ENCODE measurements around the gene EEF1AKMT4.
"Not testable (repeated sequence)": the region's sequence is repeated elsewhere in the genome, so short reads cannot be mapped to it uniquely, and the experiment has no call there.

EEF1AKMT4 gene

GRCh38 chr3:184259878-184260723 lies 10.6 kb downstream of the EEF1AKMT4 start:
- DNase-seq (ENCODE audit: low read depth, low spot score): no peak

GRCh38 chr3:184260724-184261269 lies 11.3 kb downstream of the EEF1AKMT4 start:
- DNase-seq (ENCODE audit: low read depth, low spot score): no peak

- DNase-seq (ENCODE audit: low read depth, low spot score): no peak
Measured at GRCh38 chr3:184261270-184261853, 11.9 kb downstream of the EEF1AKMT4 start, which contains the start of gene CAMK2N2. Gene CAMK2N2 (minus strand): TSS chr3:184261553. CDS start chr3:184261285, 268 bp downstream.

GRCh38 chr3:184261854-184262763 lies 12.6 kb downstream of the EEF1AKMT4 start:
- DNase-seq (ENCODE audit: low read depth, low spot score): no peak

GRCh38 chr3:184262764-184263179 lies 13.3 kb downstream of the EEF1AKMT4 start:
- no peak for DNase-seq (ENCODE audit: low read depth, low spot score)

GRCh38 chr3:184267249-184267648 lies 17.8 kb downstream of the EEF1AKMT4 start:
- DNase-seq (ENCODE audit: low read depth, low spot score): not testable (repeated sequence)

- no peak for DNase-seq (ENCODE audit: low read depth, low spot score)
Measured at GRCh38 chr3:184272269-184272668, 22.8 kb downstream of the EEF1AKMT4 start.

- DNase-seq (ENCODE audit: low read depth, low spot score): no peak
Measured at GRCh38 chr3:184275381-184275701, 25.9 kb downstream of the EEF1AKMT4 start.

GRCh38 chr3:184275961-184276910 lies 26.8 kb downstream of the EEF1AKMT4 start, which contains the start of gene ECE2:
Gene ECE2 (plus strand): TSS chr3:184276022. CDS start chr3:184276154, 132 bp downstream.
- DNase-seq (ENCODE audit: low read depth, low spot score): no peak

- no peak for DNase-seq (ENCODE audit: low read depth, low spot score)
Measured at GRCh38 chr3:184277366-184277765, 27.9 kb downstream of the EEF1AKMT4 start.

- no peak for DNase-seq (ENCODE audit: low read depth, low spot score)
Measured at GRCh38 chr3:184282941-184283340, 33.5 kb downstream of the EEF1AKMT4 start.

- no peak for DNase-seq (ENCODE audit: low read depth, low spot score)
Measured at GRCh38 chr3:184283681-184284080, 34.2 kb downstream of the EEF1AKMT4 start.

- no peak for DNase-seq (ENCODE audit: low read depth, low spot score)
Measured at GRCh38 chr3:184284696-184285095, 35.2 kb downstream of the EEF1AKMT4 start.

GRCh38 chr3:184289426-184289938 lies 40.0 kb downstream of the EEF1AKMT4 start:
- DNase-seq (ENCODE audit: low read depth, low spot score): no peak

- no peak for DNase-seq (ENCODE audit: low read depth, low spot score)
Measured at GRCh38 chr3:184290331-184290730, 40.9 kb downstream of the EEF1AKMT4 start.

GRCh38 chr3:184291044-184291737 lies 41.7 kb downstream of the EEF1AKMT4 start:
- no peak for DNase-seq (ENCODE audit: low read depth, low spot score)

- DNase-seq (ENCODE audit: low read depth, low spot score): no peak
Measured at GRCh38 chr3:184291738-184292445, 42.4 kb downstream of the EEF1AKMT4 start.

- no peak for DNase-seq (ENCODE audit: low read depth, low spot score)
Measured at GRCh38 chr3:184295771-184296170, 46.3 kb downstream of the EEF1AKMT4 start.

- no peak for DNase-seq (ENCODE audit: low read depth, low spot score)
Measured at GRCh38 chr3:184296616-184297015, 47.1 kb downstream of the EEF1AKMT4 start.

All from smooth muscle cell of the brain vasculature (primary cell).